ENCODE data around the gene SLC2A1. TPM values are rescaled to one million over a fixed set of nuclear protein-coding genes. Genes with fewer than 3 reads are reported as not detected.
A peak's percentile ranks its signal among the peaks of the same experiment; 100 is the strongest.

SLC2A1 gene
- polyA plus RNA-seq, 1 donor (not counting 4 experiments of a cell fraction or from before 2014, with no cell fraction given) = 689 TPM

DNA sequence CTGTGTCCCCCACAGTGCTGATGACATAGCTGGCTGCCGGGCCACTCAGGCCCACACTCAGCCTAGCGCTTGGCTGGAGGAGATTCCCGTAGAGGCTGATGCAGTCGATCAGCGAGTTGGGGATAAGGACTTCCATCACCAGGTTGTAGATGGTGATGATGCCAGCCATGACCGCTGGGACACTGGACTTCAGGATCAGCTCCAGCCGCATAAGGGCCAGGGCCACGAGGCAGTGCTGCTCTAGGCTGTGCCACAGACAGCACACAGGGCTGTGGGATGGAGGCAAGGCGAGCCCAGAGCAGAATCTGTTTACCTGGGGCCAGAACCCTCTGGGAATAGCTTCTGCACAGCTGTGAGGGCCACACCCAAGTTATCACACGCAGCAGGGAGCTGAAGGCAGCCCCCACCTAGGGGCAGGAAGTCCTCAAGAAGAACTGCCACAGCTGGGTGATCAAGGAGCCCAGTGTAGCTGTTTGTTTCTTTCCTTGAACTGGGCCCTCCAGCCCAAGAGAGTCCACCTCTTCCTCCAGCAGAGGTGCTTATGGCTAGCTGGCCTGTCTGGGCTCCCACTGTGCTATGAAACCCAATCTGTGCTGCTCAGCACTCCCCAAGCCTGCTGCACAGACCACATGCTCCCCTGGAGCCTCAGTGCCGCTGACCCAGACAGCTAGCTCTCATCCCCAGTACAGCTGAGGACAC is 6.2 kb downstream of the SLC2A1 start:
- H3K9ac ChIP-seq (ENCODE audit: control insufficient read depth, extremely low read depth, insufficient read depth, low read length) = peak overlapping the region; percentile 66
- peaks cover 7% of the 10 kb centered on the region for H3K9me1 ChIP-seq (ENCODE audit: control insufficient read depth, extremely low read depth, insufficient read depth, low read length)
- H3K27ac ChIP-seq (ENCODE audit: control insufficient read depth, insufficient read depth, low read length) = peak overlapping the region; percentile 77
- no peaks in the 10 kb centered on the region for H3K27me3 ChIP-seq (ENCODE audit: control insufficient read depth, extremely low read depth, insufficient read depth, low read length)
- DNase-seq (ENCODE audit: low read depth, low spot score) (no peak), FAIRE-seq (peak; percentile 52)
- peaks cover 34 to 57% of the 10 kb centered on the region in 2 experiments for H3K36me3 ChIP-seq (ENCODE audit: control insufficient read depth in 2 of 2, extremely low read depth in 1 of 2, insufficient read depth in 2 of 2, low read length in 2 of 2)
- H3K4me1 ChIP-seq (ENCODE audit: control insufficient read depth, extremely low read depth, insufficient read depth, low read length) = peaks cover 82% of the 10 kb centered on the region
- dilution Hi-C loops (cut with MboI; ENCODE audit: extremely low pct_ligation_motif_present, low sequenced_read_pairs) = no loop called here
- H2AFZ ChIP-seq (ENCODE audit: control insufficient read depth, low read length) = no peak overlapping the region
- H3K9me3 ChIP-seq (ENCODE audit: control insufficient read depth, low read depth, low read length) = no peaks in the 10 kb centered on the region
- peaks cover 92% of the 10 kb centered on the region for H3K79me2 ChIP-seq (ENCODE audit: control insufficient read depth, insufficient read depth, low read length)
- peak overlapping the region in 2 of 3 experiments; percentile 6 to 47 for H3K4me3 ChIP-seq (ENCODE audit: control insufficient read depth in 2 of 3, extremely low read depth in 1 of 3, insufficient read depth in 2 of 3, low read depth in 1 of 3, low read length in 3 of 3)
- peaks cover 40% of the 10 kb centered on the region for H4K20me1 ChIP-seq (ENCODE audit: control insufficient read depth, extremely low read depth, insufficient read depth, low read length)
- H3K4me2 ChIP-seq (ENCODE audit: control insufficient read depth, extremely low read depth, insufficient read depth, low read depth, low read length) = peak overlapping the region; percentile 74
- TF ChIP-seq, protein P1, sequence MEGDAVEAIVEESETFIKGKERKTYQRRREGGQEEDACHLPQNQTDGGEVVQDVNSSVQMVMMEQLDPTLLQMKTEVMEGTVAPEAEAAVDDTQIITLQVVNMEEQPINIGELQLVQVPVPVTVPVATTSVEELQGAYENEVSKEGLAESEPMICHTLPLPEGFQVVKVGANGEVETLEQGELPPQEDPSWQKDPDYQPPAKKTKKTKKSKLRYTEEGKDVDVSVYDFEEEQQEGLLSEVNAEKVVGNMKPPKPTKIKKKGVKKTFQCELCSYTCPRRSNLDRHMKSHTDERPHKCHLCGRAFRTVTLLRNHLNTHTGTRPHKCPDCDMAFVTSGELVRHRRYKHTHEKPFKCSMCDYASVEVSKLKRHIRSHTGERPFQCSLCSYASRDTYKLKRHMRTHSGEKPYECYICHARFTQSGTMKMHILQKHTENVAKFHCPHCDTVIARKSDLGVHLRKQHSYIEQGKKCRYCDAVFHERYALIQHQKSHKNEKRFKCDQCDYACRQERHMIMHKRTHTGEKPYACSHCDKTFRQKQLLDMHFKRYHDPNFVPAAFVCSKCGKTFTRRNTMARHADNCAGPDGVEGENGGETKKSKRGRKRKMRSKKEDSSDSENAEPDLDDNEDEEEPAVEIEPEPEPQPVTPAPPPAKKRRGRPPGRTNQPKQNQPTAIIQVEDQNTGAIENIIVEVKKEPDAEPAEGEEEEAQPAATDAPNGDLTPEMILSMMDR (optimal IDR thresholded peaks at IDR 0.05 in 1 of 3, IDR thresholded peaks at IDR 0.05 in 1 of 3, conservative IDR thresholded peaks at IDR 0.05 in 1 of 3; ENCODE audit: extremely low read depth in 1 of 3, insufficient read depth in 2 of 3, low read length in 3 of 3) = no peak
- TF ChIP-seq EZH2 (IDR thresholded peaks at IDR 0.05; ENCODE audit: low read length) = no peak

DNA sequence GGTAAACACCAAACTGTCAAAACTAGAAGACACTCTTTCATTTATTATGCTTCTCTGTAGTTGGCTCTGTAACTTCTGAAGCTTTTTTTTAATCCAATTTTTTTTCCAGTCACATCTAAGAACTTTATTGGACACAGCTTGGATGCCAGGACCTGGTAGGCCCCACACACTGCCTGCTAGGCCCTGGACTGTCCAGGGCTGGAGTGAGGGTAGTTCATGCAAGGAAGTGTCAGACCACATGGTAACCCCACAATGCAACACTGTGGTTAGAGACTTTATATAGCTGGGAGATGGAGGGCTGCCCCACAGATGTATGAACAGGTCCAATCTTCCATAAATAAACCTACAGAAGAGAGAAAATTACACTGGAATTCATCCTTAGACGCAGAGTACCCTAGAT is 7.1 kb downstream of the SLC2A1 start:
- Histone ChIP-seq H3K27ac (ENCODE audit: control insufficient read depth, insufficient read depth, low read length) (peak overlapping the region; percentile 4), H3K9me1 (ENCODE audit: control insufficient read depth, extremely low read depth, insufficient read depth, low read length) (peaks cover 7% of the 10 kb centered on the region), H3K79me2 (ENCODE audit: control insufficient read depth, insufficient read depth, low read length) (peaks cover 92% of the 10 kb centered on the region), H4K20me1 (ENCODE audit: control insufficient read depth, extremely low read depth, insufficient read depth, low read length) (peaks cover 38% of the 10 kb centered on the region), H3K27me3 (ENCODE audit: control insufficient read depth, extremely low read depth, insufficient read depth, low read length) (no peaks in the 10 kb centered on the region), H3K4me3 (ENCODE audit: control insufficient read depth in 2 of 3, extremely low read depth in 1 of 3, insufficient read depth in 2 of 3, low read depth in 1 of 3, low read length in 3 of 3) (no peak overlapping the region), H2AFZ (ENCODE audit: control insufficient read depth, low read length) (no peak overlapping the region), H3K4me1 (ENCODE audit: control insufficient read depth, extremely low read depth, insufficient read depth, low read length) (peaks cover 90% of the 10 kb centered on the region), H3K36me3 (ENCODE audit: control insufficient read depth in 2 of 2, extremely low read depth in 1 of 2, insufficient read depth in 2 of 2, low read length in 2 of 2) (peaks cover 37 to 55% of the 10 kb centered on the region in 2 experiments), H3K9ac (ENCODE audit: control insufficient read depth, extremely low read depth, insufficient read depth, low read length) (no peak overlapping the region), H3K9me3 (ENCODE audit: control insufficient read depth, low read depth, low read length) (no peaks in the 10 kb centered on the region), H3K4me2 (ENCODE audit: control insufficient read depth, extremely low read depth, insufficient read depth, low read depth, low read length) (peak overlapping the region; percentile 74)
- peak; percentile 57 for FAIRE-seq
- DNase-seq (ENCODE audit: low read depth, low spot score) = no peak
- TF ChIP-seq, protein P1 (optimal IDR thresholded peaks at IDR 0.05 in 1 of 3, IDR thresholded peaks at IDR 0.05 in 1 of 3, conservative IDR thresholded peaks at IDR 0.05 in 1 of 3; ENCODE audit: extremely low read depth in 1 of 3, insufficient read depth in 2 of 3, low read length in 3 of 3) = no peak
- TF ChIP-seq EZH2 (IDR thresholded peaks at IDR 0.05; ENCODE audit: low read length) = no peak
- dilution Hi-C loops (cut with MboI; ENCODE audit: extremely low pct_ligation_motif_present, low sequenced_read_pairs) = no loop called here
